Measurements from ENCODE around the gene IDI1.
"Not testable (repeated sequence)": the region's sequence is repeated elsewhere in the genome, so short reads cannot be mapped to it uniquely, and the experiment has no call there.

The IDI1 gene

GRCh38 chr10:1063232-1063865 lies 14.4 kb upstream of the IDI1 start:
- DNase-seq (ENCODE audit: low read depth in 2 of 3, low spot score in 2 of 3) = no peak

- DNase-seq (ENCODE audit: low read depth in 2 of 3, low spot score in 2 of 3) = no peak
Observed at GRCh38 chr10:1061930-1062774, 13.2 kb upstream of the IDI1 start.

DNA sequence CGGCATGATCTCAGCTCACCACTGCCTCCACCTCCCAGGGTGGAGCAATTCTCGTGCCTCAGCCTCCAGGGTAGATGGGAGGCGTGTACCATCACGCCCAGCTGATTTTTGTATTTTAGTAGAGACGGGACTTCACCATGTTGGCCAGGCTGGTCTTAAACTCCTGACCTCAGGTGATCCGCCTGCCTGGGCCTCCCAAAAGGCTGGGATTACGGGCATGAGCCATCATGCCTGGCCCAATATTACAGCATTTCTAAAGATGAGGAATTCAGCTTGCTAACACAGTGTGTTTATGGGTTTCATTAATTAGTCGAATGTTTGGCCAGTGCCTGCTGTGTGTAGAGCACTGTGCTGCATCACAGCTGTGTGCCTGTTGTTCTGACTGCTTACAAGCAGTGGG lies 11.0 kb upstream of the IDI1 start:
- no peak for DNase-seq (ENCODE audit: low read depth in 2 of 3, low spot score in 2 of 3)

DNA sequence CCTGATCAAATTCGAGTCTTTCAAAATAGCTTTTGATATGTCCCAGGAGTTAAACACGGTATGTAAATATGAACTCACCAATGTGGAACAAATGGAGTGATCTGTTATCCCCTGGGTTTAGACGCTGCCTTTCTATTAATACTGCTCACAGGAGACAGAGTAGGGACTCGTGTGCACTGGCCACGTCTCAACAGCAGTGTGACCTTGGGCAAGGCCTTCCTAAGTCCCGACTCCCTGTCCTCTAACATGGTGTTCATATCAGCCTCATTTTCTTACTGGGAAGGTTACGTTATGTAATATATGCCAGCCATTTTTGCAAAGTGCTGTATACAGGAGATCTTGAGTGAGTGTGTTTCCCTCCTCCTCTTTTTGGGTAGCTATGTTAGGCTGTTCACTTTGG lies 9.1 kb upstream of the IDI1 start:
- DNase-seq (ENCODE audit: low read depth in 2 of 3, low spot score in 2 of 3) = no peak

GRCh38 chr10:1057106-1057657 lies 8.3 kb upstream of the IDI1 start:
- DNase-seq (ENCODE audit: low read depth in 2 of 3, low spot score in 2 of 3) = no peak

- DNase-seq (ENCODE audit: low read depth in 2 of 3, low spot score in 2 of 3) = peak; percentile 76 to 83 (median 80)
Observed at GRCh38 chr10:1056326-1057105, 7.6 kb upstream of the IDI1 start, which contains the start of gene WDR37. TSS of gene WDR37 (plus strand) at chr10:1056385. CDS start at chr10:1072156, 15,771 bp downstream.

DNA sequence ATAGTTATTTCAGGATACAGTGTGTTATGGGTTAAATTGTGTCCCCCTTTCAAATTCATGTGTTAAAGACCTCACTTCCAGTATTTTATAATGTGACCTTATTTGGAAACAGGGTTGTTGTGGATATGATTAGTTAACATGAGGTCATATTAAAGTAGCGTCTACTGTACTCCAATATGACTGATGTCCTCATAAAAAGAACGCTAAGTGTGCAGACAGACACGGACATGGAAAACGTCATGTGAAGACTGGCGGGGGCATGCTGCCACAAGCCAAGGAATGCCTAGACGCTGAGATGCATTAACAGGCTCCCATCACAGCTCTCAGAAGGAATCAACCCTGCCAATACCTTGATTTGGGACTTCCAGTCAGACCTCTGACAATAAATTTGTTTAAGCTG lies 5.8 kb upstream of the IDI1 start:
- DNase-seq (ENCODE audit: low read depth in 2 of 3, low spot score in 2 of 3) = no peak

DNA sequence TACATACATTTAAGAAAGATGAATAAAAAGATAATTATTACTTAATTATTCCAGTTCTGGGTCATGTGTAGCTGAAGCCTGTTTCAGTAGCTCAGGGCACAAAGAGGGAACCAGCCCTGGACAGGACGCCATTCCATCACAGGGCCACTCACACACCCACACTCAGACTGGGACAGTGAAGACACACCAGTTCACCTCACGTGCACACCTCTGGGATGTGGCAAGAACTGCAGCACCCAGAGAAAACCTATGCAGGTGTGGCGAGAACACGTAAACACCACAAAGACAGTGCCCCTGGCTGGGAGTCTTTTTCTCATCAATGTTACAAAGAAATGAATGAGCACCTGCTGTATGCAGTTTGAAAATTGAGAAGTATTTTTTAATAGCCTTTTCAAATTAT lies 1.6 kb upstream of the IDI1 start:
- DNase-seq (ENCODE audit: low read depth in 2 of 3, low spot score in 2 of 3) = no peak

DNA sequence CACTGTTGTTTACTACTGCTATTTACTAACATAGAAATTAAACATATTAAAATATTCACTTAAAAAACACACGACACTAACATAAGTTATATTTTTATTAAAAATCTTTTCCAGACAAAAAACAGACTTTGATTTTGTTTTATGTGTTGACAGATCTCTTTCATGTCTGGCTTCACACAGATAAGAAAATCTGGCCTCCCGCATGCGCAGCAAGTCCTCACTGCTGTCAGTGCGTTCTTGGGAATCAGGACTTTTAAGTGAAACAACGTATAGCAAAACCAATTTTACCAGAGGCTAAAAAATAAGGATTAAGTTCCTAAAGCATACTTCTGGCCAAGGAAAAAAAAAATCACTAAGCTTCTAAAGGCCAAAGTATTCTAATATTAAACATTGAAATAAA lies 1.2 kb upstream of the IDI1 start:
- no peak for DNase-seq (ENCODE audit: low read depth in 2 of 3, low spot score in 2 of 3)

GRCh38 chr10:1049425-1049958 lies 573 bp upstream of the IDI1 start:
- DNase-seq (ENCODE audit: low read depth in 2 of 3, low spot score in 2 of 3) = no peak

- no peak for DNase-seq (ENCODE audit: low read depth in 2 of 3, low spot score in 2 of 3)
Observed at GRCh38 chr10:1048349-1048731, 579 bp downstream of the IDI1 start.

- no peak for DNase-seq (ENCODE audit: low read depth in 2 of 3, low spot score in 2 of 3)
Observed at GRCh38 chr10:1047937-1048336, 982 bp downstream of the IDI1 start.

DNA sequence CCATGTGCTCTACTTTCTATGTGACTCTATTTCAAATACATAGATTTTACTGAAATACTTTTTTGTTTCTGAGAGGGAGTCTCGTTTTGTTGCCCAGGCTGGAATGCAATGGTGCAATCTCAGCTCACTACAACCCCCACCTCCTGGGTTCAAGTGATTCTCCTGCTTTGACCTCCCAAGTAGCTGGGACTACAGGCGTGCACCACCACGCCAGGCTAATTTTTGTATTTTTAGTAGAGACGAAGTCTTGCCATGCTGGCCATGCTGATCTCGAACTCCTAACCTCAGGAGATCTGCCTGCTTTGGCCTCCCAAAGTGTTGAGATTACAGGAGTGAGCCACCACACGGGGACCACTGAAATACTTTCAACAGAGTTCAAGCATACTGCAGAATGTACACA lies 3.5 kb downstream of the IDI1 start:
- DNase-seq (ENCODE audit: low read depth in 2 of 3, low spot score in 2 of 3) = no peak

DNA sequence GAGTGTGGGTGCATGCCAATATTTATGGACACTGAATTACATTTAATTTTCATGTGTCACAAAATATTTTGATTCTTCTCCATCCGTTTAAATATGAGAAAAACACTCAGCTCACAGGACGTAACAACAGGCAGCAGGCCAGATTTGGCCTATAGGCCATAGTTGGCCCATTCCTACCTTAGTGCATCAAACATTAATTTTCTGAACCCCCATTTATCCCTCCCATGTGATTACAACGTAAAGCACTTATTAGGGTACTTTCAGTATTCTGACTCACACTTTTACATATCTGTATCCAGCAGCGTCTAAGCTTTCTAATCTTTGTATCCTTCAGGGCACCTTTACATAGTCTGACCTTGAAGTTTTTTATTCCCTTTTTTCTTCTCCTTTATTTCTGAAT lies 4.0 kb downstream of the IDI1 start:
- no peak for DNase-seq (ENCODE audit: low read depth in 2 of 3, low spot score in 2 of 3)

DNA sequence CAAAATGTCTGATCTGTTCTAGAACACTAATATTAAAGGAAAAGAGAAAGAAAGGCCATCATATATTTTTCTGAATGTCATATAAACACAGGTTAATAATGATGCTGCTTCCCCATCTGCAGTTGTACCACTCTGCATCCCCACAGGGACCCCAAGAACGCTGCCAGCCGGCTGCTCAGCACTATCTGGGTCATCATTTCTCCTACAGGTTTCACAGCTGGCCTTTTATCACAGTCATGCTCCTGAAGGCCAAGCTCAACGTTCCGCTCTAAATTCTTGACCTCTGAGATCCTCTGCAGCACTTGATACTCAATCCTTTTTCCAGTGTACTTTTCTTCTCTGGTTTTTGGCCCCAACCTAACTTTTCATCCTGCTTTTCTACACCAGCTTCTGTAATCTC lies 4.8 kb downstream of the IDI1 start:
- DNase-seq (ENCODE audit: low read depth in 2 of 3, low spot score in 2 of 3) = no peak

DNA sequence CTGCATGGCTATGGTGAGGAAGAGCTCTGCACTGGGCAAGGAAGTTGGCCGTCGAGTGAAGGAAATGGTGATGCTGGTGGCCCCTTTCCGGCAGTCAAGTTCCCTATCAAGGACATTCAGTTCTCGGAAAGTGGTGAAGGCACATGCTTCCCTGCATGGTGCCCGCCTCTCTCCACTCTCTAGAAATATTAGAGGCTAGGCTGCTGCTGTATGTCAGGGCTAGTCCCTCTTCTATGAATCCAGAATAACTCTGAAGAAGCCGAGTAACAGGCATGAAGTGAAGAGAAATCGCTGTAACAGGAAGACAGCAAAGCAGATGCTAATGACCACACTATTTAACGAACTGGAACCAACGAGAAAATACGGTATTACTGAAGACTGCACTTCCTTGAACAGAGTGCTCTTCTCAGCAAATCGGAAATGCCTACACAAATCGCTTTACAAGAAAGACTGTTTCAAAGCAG lies 5.4 kb downstream of the IDI1 start:
- no peak for DNase-seq (ENCODE audit: low read depth in 2 of 3, low spot score in 2 of 3)

DNA sequence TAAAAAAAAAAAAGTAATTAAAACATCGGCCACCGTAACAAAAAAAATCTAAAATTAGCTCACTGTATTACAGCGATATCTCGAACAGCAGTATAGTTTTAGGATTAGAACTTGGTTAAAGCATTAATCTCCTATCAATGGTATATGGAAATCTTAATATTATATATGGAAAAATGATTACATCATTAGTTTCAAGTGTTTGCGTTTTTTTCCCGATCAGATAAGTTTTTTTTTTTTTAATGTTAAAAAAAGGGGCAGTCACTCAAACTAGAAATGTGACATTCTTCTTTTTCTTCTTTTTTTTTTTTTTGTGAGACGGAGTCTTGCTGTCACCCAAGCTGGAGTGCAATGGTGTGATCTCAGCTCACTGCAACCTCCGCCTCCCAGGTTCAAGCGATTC lies 7.4 kb downstream of the IDI1 start:
- no peak for DNase-seq (ENCODE audit: low read depth in 2 of 3, low spot score in 2 of 3)

DNA sequence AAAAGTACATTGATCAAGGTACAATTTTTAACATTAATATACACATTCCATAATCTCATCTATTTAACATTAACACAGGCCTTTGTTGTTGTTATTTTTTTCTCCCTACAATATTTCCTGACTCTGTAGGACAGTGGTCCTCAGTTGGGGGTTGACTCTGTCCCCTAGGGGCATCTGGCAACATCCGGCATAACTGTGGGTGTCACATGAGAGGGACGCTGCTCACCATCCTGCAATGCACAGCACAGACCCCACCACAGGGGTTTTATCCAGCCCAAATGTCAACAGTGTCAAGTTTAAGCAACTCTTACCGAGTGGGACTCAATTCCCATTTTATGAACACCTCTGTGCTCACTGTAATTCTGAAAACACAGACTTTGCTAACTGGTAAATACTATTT lies 8.8 kb downstream of the IDI1 start:
- no peak for DNase-seq (ENCODE audit: low read depth in 2 of 3, low spot score in 2 of 3)

DNA sequence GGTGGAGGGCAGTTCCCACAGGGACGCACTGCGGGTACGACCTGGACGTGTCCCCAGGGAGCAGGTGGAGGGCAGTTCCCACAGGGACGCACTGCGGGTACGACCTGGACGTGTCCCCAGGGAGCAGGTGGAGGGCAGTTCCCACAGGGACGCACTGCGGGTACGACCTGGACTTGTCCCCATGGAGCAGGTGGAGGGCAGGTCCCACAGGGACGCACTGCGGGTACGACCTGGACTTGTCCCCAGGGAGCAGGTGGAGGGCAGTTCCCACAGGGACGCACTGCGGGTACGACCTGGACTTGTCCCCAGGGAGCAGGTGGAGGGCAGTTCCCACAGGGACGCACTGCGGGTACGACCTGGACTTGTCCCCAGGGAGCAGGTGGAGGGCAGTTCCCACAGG lies 10.2 kb downstream of the IDI1 start:
- DNase-seq (ENCODE audit: low read depth in 2 of 3, low spot score in 2 of 3) = not testable (repeated sequence)

- no peak for DNase-seq (ENCODE audit: low read depth in 2 of 3, low spot score in 2 of 3)
Observed at GRCh38 chr10:1037098-1037497, 11.8 kb downstream of the IDI1 start.

GRCh38 chr10:1036341-1036791 lies 12.6 kb downstream of the IDI1 start:
- no peak for DNase-seq (ENCODE audit: low read depth in 2 of 3, low spot score in 2 of 3)

All from activated CD8-positive, alpha-beta memory T cell treated with anti-CD3 and anti-CD28 coated beads for 48 hours (primary cell).